Liver (tissue), 9 donors: ENCODE results near the gene MCF2L. TPM values are rescaled to one million over a fixed set of nuclear protein-coding genes. Genes with fewer than 3 reads are reported as not detected.
A peak's percentile ranks its signal among the peaks of the same experiment; 100 is the strongest.

Experiments
- DNase-seq: peaks from one replicate; pipeline ENCODE4 v3.0.0-alpha.2; 2017; ENCODE audit warnings: low spot score
- H3K27ac ChIP-seq, 2 donors: one replicate each; pipeline ENCODE4 v1.7.0; 2013; ENCODE audit warnings: inconsistent platforms in 2 of 2, low read length in 2 of 2, control low read depth in 1 of 2, low read depth in 1 of 2, mild to moderate bottlenecking in 1 of 2
- H3K27me3 ChIP-seq, 4 donors: one replicate each; pipeline versions ENCODE4 v1.6.1 to v1.7.0; 2013; ENCODE audit warnings: low read length in 3 of 4, inconsistent platforms in 1 of 4, mild to moderate bottlenecking in 1 of 4, moderate library complexity in 1 of 4; ENCODE audit not compliant: control insufficient read depth in 4 of 4, insufficient read depth in 4 of 4
- H3K36me3 ChIP-seq, 4 donors: one replicate each; pipeline versions ENCODE4 v1.6.1 to v1.7.0; 2013; ENCODE audit warnings: low read length in 3 of 4, mild to moderate bottlenecking in 3 of 4, low read depth in 1 of 4, moderate library complexity in 1 of 4; ENCODE audit not compliant: control insufficient read depth in 4 of 4, insufficient read depth in 3 of 4
- H3K4me1 ChIP-seq, 4 donors: one replicate each; pipeline versions ENCODE4 v1.6.1 to v1.7.0; 2013; ENCODE audit warnings: low read length in 3 of 4, mild to moderate bottlenecking in 3 of 4, moderate library complexity in 1 of 4; ENCODE audit not compliant: control insufficient read depth in 4 of 4, insufficient read depth in 4 of 4
- H3K4me3 ChIP-seq, 3 donors: one replicate each; pipeline versions ENCODE4 v1.6.1 to v1.7.0; 2013; ENCODE audit warnings: low read length in 3 of 3, control low read depth in 1 of 3, low read depth in 1 of 3, mild to moderate bottlenecking in 1 of 3
- H3K9ac ChIP-seq, 2 donors: one replicate each; pipeline ENCODE4 v1.7.0; 2013; ENCODE audit warnings: low read length in 2 of 2, mild to moderate bottlenecking in 2 of 2, moderate library complexity in 2 of 2, control low read depth in 1 of 2, low read depth in 1 of 2
- H3K9me3 ChIP-seq, 4 donors: one replicate each; pipeline versions ENCODE4 v1.6.1 to v1.7.0; 2013; ENCODE audit warnings: low read length in 3 of 4; ENCODE audit not compliant: control insufficient read depth in 4 of 4
- ATF3 ChIP-seq: IDR thresholded peaks from 2 replicates; pipeline ENCODE4 v1.6.1; 2016; ENCODE audit warnings: antibody characterized with exemption
- EGR1 ChIP-seq, 2 donors: IDR thresholded peaks; 2 replicates each; pipeline ENCODE4 v1.6.1; 2016 to 2018; ENCODE audit warnings: antibody characterized with exemption in 2 of 2, low read depth in 2 of 2
- FOXA1 ChIP-seq: IDR thresholded peaks from 2 replicates; pipeline ENCODE4 v1.6.1; 2016; ENCODE audit warnings: antibody characterized with exemption
- FOXA2 ChIP-seq: IDR thresholded peaks from 2 replicates; pipeline ENCODE4 v1.6.1; 2016; ENCODE audit warnings: antibody characterized with exemption
- HNF4A ChIP-seq, 2 donors: conservative IDR thresholded peaks; 2 replicates each; pipeline ENCODE4 v1.6.1; 2016; ENCODE audit warnings: antibody characterized with exemption in 2 of 2, mild to moderate bottlenecking in 2 of 2
- HNF4G ChIP-seq: IDR thresholded peaks from 2 replicates; pipeline ENCODE4 v1.6.1; 2016; ENCODE audit warnings: antibody characterized with exemption
- MAX ChIP-seq: IDR thresholded peaks from 2 replicates; pipeline ENCODE4 v1.6.1; 2016; ENCODE audit warnings: antibody characterized with exemption
- NR2F2 ChIP-seq: IDR thresholded peaks from 2 replicates; pipeline ENCODE4 v1.6.1; 2016; ENCODE audit warnings: antibody characterized with exemption
- RAD21 ChIP-seq, 2 donors: IDR thresholded peaks; 2 replicates each; pipeline ENCODE4 v1.6.1; 2016; ENCODE audit warnings: antibody characterized with exemption in 2 of 2, mild to moderate bottlenecking in 2 of 2
- REST ChIP-seq: IDR thresholded peaks from 2 replicates; pipeline ENCODE4 v1.6.1; 2016; ENCODE audit warnings: antibody characterized with exemption, mild to moderate bottlenecking
- RXRA ChIP-seq, 2 donors: IDR thresholded peaks; 2 replicates each; pipeline ENCODE4 v1.6.1; 2017 to 2018; ENCODE audit warnings: antibody characterized with exemption in 2 of 2, mild to moderate bottlenecking in 1 of 2
- SP1 ChIP-seq: IDR thresholded peaks from 2 replicates; pipeline ENCODE4 v1.6.1; 2018; ENCODE audit warnings: antibody characterized with exemption, mild to moderate bottlenecking
- TAF1 ChIP-seq: conservative IDR thresholded peaks from 2 replicates; pipeline ENCODE4 v1.6.1; 2016; ENCODE audit warnings: antibody characterized with exemption, mild to moderate bottlenecking
- YY1 ChIP-seq: IDR thresholded peaks from 2 replicates; pipeline ENCODE4 v1.6.1; 2016; ENCODE audit warnings: antibody characterized with exemption, mild to moderate bottlenecking
- ZBTB33 ChIP-seq: IDR thresholded peaks from 2 replicates; pipeline ENCODE4 v1.6.1; 2016; ENCODE audit warnings: antibody characterized with exemption
- WGBS: extraction: QIAGEN DNeasy Blood & Tissue Kit; methylation state at CpG from one replicate; pipeline ENCODE4 v1.1.7; 2013; 5-methylcytosine and 5-hydroxymethylcytosine counted together
- polyA plus RNA-seq, 2 donors: library from polyadenylated mRNA; stranded (reverse) in 1 of 2; unstranded in 1 of 2; fragments of 200-250 nt in 1 of 2; fragments of >200 nt in 1 of 2; fragmentation: Nextera tagmentation in 1 of 2; extraction: Ambion mirVana in 1 of 2; gene quantifications; one replicate each; pipeline versions ENCODE4 v1.2.1 to v1.2.3, GENCODE V29; 2013 to 2015
- total RNA-seq, 2 donors: library from RNA; depleted of rRNA; stranded (reverse); fragments of >200 nt; gene quantifications; one replicate each; pipeline ENCODE4 v1.2.3, GENCODE V29; 2014
- donor health status: healthy.
- donor health status: healthy.
- donor health status: healthy.
- donor health status: healthy.
- donor health status: healthy.

Gene MCF2L
- total and polyA plus RNA-seq, 4 donors = 2.9 to 12.8 (median 7.1) TPM

GRCh38 chr13:112929783-112930055, 39.3 kb upstream of the MCF2L start:
- no peaks in the 10 kb centered on the region for H3K36me3 ChIP-seq
- H3K4me3 ChIP-seq = no peak overlapping the region
- DNase-seq = no peak
- H3K4me1 ChIP-seq = peaks cover 3 to 34% (median 30%) of the 10 kb centered on the region in 4 donors
- WGBS = 58% methylated on average over 8 of the region's 8 CpGs
- TF ChIP-seq SP1 (no peak), YY1 (no peak), MAX (no peak), NR2F2 (no peak), ATF3 (no peak), HNF4G (no peak), EGR1 (IDR thresholded peaks at IDR 0.05; ENCODE audit: low read depth in 2 of 2) (no peak), RXRA (IDR thresholded peaks at IDR 0.05) (no peak), ZBTB33 (no peak), RAD21 (IDR thresholded peaks at IDR 0.05) (no peak), FOXA1 (no peak), FOXA2 (no peak), TAF1 (no peak)
- peak overlapping the region; percentile 48 to 79 for H3K27ac ChIP-seq
- no peaks in the 10 kb centered on the region for H3K27me3 ChIP-seq
- no peak overlapping the region for H3K9ac ChIP-seq
- H3K9me3 ChIP-seq = no peaks in the 10 kb centered on the region

- Histone ChIP-seq H3K4me1 (peaks cover 3 to 34% (median 30%) of the 10 kb centered on the region in 4 donors), H3K9ac (no peak overlapping the region), H3K4me3 (no peak overlapping the region), H3K9me3 (no peaks in the 10 kb centered on the region), H3K27ac (peak overlapping the region in 1 of 2 donors; percentile 48), H3K36me3 (no peaks in the 10 kb centered on the region), H3K27me3 (no peaks in the 10 kb centered on the region)
- DNase-seq = no peak
- TF ChIP-seq FOXA1 = no peak
- no peak for TF ChIP-seq NR2F2
- no peak for TF ChIP-seq FOXA2
- TF ChIP-seq REST = no peak
- TF ChIP-seq TAF1 = no peak
- no peak for TF ChIP-seq RAD21 (IDR thresholded peaks at IDR 0.05)
- TF ChIP-seq HNF4A (conservative IDR thresholded peaks at IDR 0.05) = no peak
- no peak for TF ChIP-seq RXRA (IDR thresholded peaks at IDR 0.05)
- TF ChIP-seq MAX = no peak
- no peak for TF ChIP-seq SP1
Measured at GRCh38 chr13:112930192-112930591, 38.8 kb upstream of the MCF2L start.
